ENCODE measurements around the gene MGLL.

MGLL gene

GRCh38 chr3:127712881-127713771 is 109.2 kb downstream of the MGLL start:
- Histone ChIP-seq H2AFZ (ENCODE audit: low read length, unreplicated experiment) (no peak overlapping the region), H3K4me1 (ENCODE audit: control insufficient read depth, insufficient read depth, low read length, unreplicated experiment) (no peaks in the 10 kb centered on the region), H3K36me3 (ENCODE audit: insufficient read depth, low read length) (no peaks in the 10 kb centered on the region), H3K27ac (ENCODE audit: low read depth, low read length) (no peak overlapping the region), H3K4me3 (ENCODE audit: low read depth, low read length) (no peak overlapping the region), H3K79me2 (ENCODE audit: control insufficient read depth, insufficient read depth, low read length, unreplicated experiment) (no peaks in the 10 kb centered on the region), H3K27me3 (ENCODE audit: insufficient read depth, low read length) (no peaks in the 10 kb centered on the region)

GRCh38 chr3:127712461-127712860 is 109.9 kb downstream of the MGLL start:
- H2AFZ ChIP-seq (ENCODE audit: low read length, unreplicated experiment): no peak overlapping the region
- no peaks in the 10 kb centered on the region for H3K4me1 ChIP-seq (ENCODE audit: control insufficient read depth, insufficient read depth, low read length, unreplicated experiment)
- no peaks in the 10 kb centered on the region for H3K79me2 ChIP-seq (ENCODE audit: control insufficient read depth, insufficient read depth, low read length, unreplicated experiment)
- no peak overlapping the region for H3K4me3 ChIP-seq (ENCODE audit: low read depth, low read length)
- no peaks in the 10 kb centered on the region for H3K36me3 ChIP-seq (ENCODE audit: insufficient read depth, low read length)
- no peak overlapping the region for H3K27ac ChIP-seq (ENCODE audit: low read depth, low read length)
- H3K27me3 ChIP-seq (ENCODE audit: insufficient read depth, low read length): no peaks in the 10 kb centered on the region

GRCh38 chr3:127711896-127712295 is 110.4 kb downstream of the MGLL start:
- Histone ChIP-seq H3K79me2 (ENCODE audit: control insufficient read depth, insufficient read depth, low read length, unreplicated experiment) (no peaks in the 10 kb centered on the region), H2AFZ (ENCODE audit: low read length, unreplicated experiment) (no peak overlapping the region), H3K36me3 (ENCODE audit: insufficient read depth, low read length) (no peaks in the 10 kb centered on the region), H3K27me3 (ENCODE audit: insufficient read depth, low read length) (no peaks in the 10 kb centered on the region), H3K27ac (ENCODE audit: low read depth, low read length) (no peak overlapping the region), H3K4me1 (ENCODE audit: control insufficient read depth, insufficient read depth, low read length, unreplicated experiment) (no peaks in the 10 kb centered on the region), H3K4me3 (ENCODE audit: low read depth, low read length) (no peak overlapping the region)

- Histone ChIP-seq H2AFZ (ENCODE audit: low read length, unreplicated experiment) (no peak overlapping the region), H3K36me3 (ENCODE audit: insufficient read depth, low read length) (no peaks in the 10 kb centered on the region)
Measured at GRCh38 chr3:127711021-127711695, 111.2 kb downstream of the MGLL start.

GRCh38 chr3:127710155-127710941 is 112.0 kb downstream of the MGLL start:
- H3K4me3 ChIP-seq (ENCODE audit: low read depth, low read length): no peak overlapping the region
- H3K27me3 ChIP-seq (ENCODE audit: insufficient read depth, low read length): no peaks in the 10 kb centered on the region
- no peaks in the 10 kb centered on the region for H3K4me1 ChIP-seq (ENCODE audit: control insufficient read depth, insufficient read depth, low read length, unreplicated experiment)
- H2AFZ ChIP-seq (ENCODE audit: low read length, unreplicated experiment): no peak overlapping the region
- H3K36me3 ChIP-seq (ENCODE audit: insufficient read depth, low read length): no peaks in the 10 kb centered on the region
- H3K79me2 ChIP-seq (ENCODE audit: control insufficient read depth, insufficient read depth, low read length, unreplicated experiment): no peaks in the 10 kb centered on the region
- no peak overlapping the region for H3K27ac ChIP-seq (ENCODE audit: low read depth, low read length)

More at GRCh38 chr3:127711021-127711695, 111.2 kb downstream of the MGLL start:
- no peaks in the 10 kb centered on the region for H3K79me2 ChIP-seq (ENCODE audit: control insufficient read depth, insufficient read depth, low read length, unreplicated experiment)
- no peaks in the 10 kb centered on the region for H3K4me1 ChIP-seq (ENCODE audit: control insufficient read depth, insufficient read depth, low read length, unreplicated experiment)
- H3K27me3 ChIP-seq (ENCODE audit: insufficient read depth, low read length): no peaks in the 10 kb centered on the region
- no peak overlapping the region for H3K4me3 ChIP-seq (ENCODE audit: low read depth, low read length)
- H3K27ac ChIP-seq (ENCODE audit: low read depth, low read length): no peak overlapping the region

DNA sequence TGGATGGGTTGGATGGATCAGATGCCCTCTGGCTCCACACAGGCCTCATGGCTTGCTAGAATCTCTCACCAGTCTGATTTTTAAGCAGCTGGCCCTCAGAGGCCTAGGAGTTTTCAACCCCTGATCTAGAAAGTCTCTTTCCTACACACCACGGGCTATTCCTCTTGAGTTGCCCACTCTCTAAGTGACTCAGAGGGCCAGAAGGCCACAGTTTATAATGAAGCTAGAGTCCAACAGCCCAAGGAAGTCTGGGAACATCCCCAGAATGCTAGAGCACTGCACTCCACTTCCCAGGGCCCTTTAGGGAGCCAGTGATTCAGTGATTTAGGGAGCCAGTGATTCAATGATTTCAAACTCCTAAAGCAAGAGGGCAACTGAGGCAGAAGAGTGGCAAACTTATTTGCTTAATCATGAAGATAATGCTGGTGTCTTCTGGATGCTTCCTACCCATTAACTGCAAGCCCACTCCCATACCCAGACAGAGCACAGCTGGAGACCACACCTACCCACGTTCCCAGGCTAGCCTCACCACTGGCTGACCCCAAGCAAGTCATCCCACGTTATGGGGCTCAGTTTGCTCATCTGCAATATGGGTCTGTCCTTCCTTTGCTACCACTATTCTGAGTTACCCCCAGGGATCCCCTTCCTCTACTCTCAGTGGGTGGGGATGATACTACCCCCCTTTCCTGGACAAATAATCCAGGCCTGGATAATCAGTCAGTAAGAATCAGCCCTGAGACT is 112.8 kb downstream of the MGLL start:
- no peaks in the 10 kb centered on the region for H3K79me2 ChIP-seq (ENCODE audit: control insufficient read depth, insufficient read depth, low read length, unreplicated experiment)
- H3K27me3 ChIP-seq (ENCODE audit: insufficient read depth, low read length): no peaks in the 10 kb centered on the region
- no peaks in the 10 kb centered on the region for H3K4me1 ChIP-seq (ENCODE audit: control insufficient read depth, insufficient read depth, low read length, unreplicated experiment)
- no peak overlapping the region for H2AFZ ChIP-seq (ENCODE audit: low read length, unreplicated experiment)
- H3K36me3 ChIP-seq (ENCODE audit: insufficient read depth, low read length): peaks cover 2% of the 10 kb centered on the region; the same call in 1 of the 2 replicates
- no peak overlapping the region for H3K27ac ChIP-seq (ENCODE audit: low read depth, low read length)
- H3K4me3 ChIP-seq (ENCODE audit: low read depth, low read length): no peak overlapping the region

DNA sequence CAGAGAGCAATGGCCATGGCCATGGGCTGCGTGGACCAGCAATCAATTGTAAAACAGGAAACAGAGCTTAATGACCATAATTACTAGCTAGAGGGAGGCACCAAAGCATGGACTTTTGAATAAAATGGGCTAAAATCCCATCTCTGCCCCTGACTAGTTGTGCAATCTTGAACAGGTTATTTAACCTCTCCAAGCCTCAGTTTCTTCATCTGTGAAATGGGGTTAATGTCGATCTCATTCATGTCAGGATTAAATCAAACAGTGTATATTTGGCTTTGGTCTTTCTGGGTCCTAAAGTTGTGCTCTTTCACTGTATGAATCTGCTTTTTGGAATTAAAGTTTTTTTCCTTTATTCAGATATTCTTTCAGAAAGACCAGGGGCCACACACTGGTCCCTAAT is 113.5 kb downstream of the MGLL start:
- H3K36me3 ChIP-seq (ENCODE audit: insufficient read depth, low read length): peaks cover 3% of the 10 kb centered on the region; the same call in 1 of the 2 replicates
- H3K27me3 ChIP-seq (ENCODE audit: insufficient read depth, low read length): no peaks in the 10 kb centered on the region
- no peak overlapping the region for H2AFZ ChIP-seq (ENCODE audit: low read length, unreplicated experiment)
- H3K4me1 ChIP-seq (ENCODE audit: control insufficient read depth, insufficient read depth, low read length, unreplicated experiment): no peaks in the 10 kb centered on the region
- no peaks in the 10 kb centered on the region for H3K79me2 ChIP-seq (ENCODE audit: control insufficient read depth, insufficient read depth, low read length, unreplicated experiment)
- H3K4me3 ChIP-seq (ENCODE audit: low read depth, low read length): no peak overlapping the region
- H3K27ac ChIP-seq (ENCODE audit: low read depth, low read length): no peak overlapping the region

GRCh38 chr3:127707851-127708411 is 114.4 kb downstream of the MGLL start:
- Histone ChIP-seq H3K27ac (ENCODE audit: low read depth, low read length) (no peak overlapping the region), H3K4me3 (ENCODE audit: low read depth, low read length) (no peak overlapping the region), H3K27me3 (ENCODE audit: insufficient read depth, low read length) (no peaks in the 10 kb centered on the region), H2AFZ (ENCODE audit: low read length, unreplicated experiment) (no peak overlapping the region), H3K36me3 (ENCODE audit: insufficient read depth, low read length) (peaks cover 10% of the 10 kb centered on the region; the same call in 1 of the 2 replicates), H3K79me2 (ENCODE audit: control insufficient read depth, insufficient read depth, low read length, unreplicated experiment) (no peaks in the 10 kb centered on the region), H3K4me1 (ENCODE audit: control insufficient read depth, insufficient read depth, low read length, unreplicated experiment) (no peaks in the 10 kb centered on the region)

- Histone ChIP-seq H3K4me1 (ENCODE audit: control insufficient read depth, insufficient read depth, low read length, unreplicated experiment) (peaks cover 3% of the 10 kb centered on the region), H2AFZ (ENCODE audit: low read length, unreplicated experiment) (no peak overlapping the region), H3K79me2 (ENCODE audit: control insufficient read depth, insufficient read depth, low read length, unreplicated experiment) (no peaks in the 10 kb centered on the region), H3K27ac (ENCODE audit: low read depth, low read length) (no peak overlapping the region), H3K4me3 (ENCODE audit: low read depth, low read length) (no peak overlapping the region), H3K27me3 (ENCODE audit: insufficient read depth, low read length) (no peaks in the 10 kb centered on the region), H3K36me3 (ENCODE audit: insufficient read depth, low read length) (peaks cover 10% of the 10 kb centered on the region; the same call in 1 of the 2 replicates)
Measured at GRCh38 chr3:127706785-127707351, 115.4 kb downstream of the MGLL start.

Data from ACC112 (cell line).